Activated CD4-positive, alpha-beta T cell treated with anti-CD3 and anti-CD28 coated beads, Interleukin-2, amount 50 U/mL, for 4 hours (primary cell): Measurements from ENCODE around the gene THRB.
"Not testable (repeated sequence)": the region's sequence is repeated elsewhere in the genome, so short reads cannot be mapped to it uniquely, and the experiment has no call there.

Experiments used
- DNase-seq, 2 experiments: peaks; one replicate each; pipeline ENCODE4 v3.0.0-alpha.2; 2020

The THRB gene

GRCh38 chr3:24446032-24446431 lies 48.6 kb downstream of the THRB start:
- no peak for DNase-seq

DNA sequence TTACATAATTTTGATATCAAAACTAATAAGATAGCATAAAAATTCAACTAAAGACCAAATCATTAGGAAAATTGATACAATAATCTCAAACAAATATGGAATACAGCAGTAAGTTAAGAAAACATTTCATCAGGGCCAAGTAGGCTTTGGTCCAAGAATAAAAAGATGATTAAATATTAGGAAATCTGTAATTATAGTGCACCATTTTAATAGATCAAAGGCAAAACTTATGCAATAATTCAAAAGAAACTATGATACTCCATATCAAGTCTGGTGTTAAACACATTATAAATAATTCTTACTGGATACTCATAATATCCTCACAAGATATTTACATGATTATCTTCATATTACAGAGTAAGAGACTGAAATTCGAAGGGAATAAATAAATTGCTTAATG lies 51.2 kb downstream of the THRB start:
- no peak for DNase-seq

- no peak for DNase-seq
Measured at GRCh38 chr3:24440760-24441464, 53.7 kb downstream of the THRB start.

DNA sequence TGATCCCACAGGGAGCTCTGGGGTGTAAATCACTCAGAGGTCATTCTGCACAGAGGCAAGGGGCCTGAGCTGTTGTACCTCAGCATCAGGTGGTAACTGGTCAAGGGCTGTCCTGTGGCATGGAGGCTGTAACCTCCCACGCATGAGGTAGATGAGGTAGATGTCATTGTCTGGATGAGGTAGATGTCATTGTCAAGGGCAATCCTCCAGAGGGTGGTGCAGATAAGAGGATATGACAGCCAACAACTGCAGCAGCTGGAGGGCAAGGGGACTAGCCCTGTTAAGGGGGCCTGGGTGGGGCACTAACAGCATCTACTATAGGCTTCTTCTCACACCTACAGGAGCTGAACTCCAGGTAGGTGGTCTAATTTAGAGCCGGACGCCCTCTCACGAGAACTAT lies 55.6 kb downstream of the THRB start:
- DNase-seq, result no peak

DNA sequence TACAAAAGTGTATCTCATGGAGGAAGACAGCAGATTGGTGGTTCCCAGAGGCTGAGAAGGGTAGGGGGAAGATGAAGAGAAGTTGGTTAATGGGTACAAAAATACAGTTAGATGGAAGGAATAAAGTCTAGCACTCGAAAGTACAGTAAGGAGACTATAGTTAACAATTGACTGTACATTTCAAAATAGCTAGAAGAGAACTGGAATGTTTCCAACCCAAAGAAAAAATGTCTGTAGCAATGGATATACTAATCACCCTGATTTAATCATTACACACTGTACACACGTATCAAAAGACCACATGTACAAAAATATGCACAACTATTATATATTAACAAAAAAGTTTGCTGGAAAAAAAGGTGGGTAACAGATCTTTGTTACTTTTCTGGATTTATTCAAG lies 57.3 kb downstream of the THRB start:
- no peak for DNase-seq

DNA sequence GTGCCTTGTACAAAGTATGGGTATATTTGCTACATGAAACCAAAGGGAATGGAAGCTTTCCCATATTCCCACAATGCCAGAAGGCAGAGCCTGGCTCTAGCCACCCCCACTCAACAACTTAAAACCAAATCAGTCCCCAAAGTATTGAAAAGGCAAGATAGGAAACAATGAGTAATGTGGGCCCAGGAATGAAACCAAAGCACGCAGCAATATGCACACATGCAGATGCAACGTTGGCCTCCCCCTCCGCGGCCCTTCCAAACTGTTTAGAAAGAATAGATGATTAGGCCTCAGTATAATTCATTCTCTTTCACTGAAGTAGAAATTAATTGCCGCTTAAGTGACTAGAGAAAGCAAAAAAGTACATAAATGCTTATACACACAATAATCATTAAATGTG lies 59.1 kb downstream of the THRB start:
- DNase-seq, result no peak

DNA sequence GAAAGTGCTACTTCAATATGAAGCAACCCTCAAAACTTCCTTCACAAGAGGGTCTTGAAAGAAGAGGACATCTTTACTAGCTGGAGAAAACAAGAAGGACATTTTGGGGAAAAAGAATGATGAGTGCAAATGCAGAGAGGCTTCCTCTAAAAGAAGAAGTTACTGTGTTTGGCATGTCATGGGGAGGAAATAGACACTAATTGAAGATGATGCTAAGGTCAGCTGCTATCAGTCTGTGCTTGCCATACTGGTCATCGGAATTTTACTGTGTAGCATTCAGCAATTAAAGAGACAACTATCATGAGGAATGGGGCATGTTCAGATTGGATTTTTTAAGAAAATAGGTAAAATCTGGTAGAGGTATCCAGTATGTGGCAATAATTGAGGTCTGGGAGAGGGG lies 60.0 kb downstream of the THRB start:
- DNase-seq, result no peak

GRCh38 chr3:24433838-24434591 lies 60.6 kb downstream of the THRB start:
- no peak for DNase-seq

GRCh38 chr3:24432989-24433388 lies 61.7 kb downstream of the THRB start:
- DNase-seq, result no peak

DNA sequence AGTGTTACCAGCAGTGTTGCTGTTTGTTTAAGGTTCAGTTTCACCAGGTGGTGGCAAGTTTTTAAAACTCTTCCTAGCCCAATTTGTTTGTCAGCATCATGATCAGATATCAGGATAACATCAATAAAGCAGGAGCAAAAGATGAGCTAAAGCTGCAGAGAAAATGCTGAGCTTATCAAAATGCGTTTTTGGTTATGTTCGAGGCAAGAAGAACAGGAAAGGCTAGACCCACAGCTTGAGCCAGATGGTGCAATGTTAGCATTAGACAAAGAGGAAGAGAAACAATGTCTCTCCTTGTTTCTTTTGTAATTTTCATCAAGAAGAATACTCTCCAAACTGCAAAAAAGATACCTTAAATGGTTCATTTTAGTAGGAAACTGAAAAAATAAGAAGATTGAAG lies 66.2 kb downstream of the THRB start:
- no peak for DNase-seq

GRCh38 chr3:24426896-24427295 lies 67.8 kb downstream of the THRB start:
- DNase-seq, result no peak

GRCh38 chr3:24420829-24421228 lies 73.8 kb downstream of the THRB start:
- not testable (repeated sequence) for DNase-seq

- DNase-seq, result no peak
Measured at GRCh38 chr3:24420224-24420623, 74.4 kb downstream of the THRB start.

GRCh38 chr3:24419067-24419791 lies 75.4 kb downstream of the THRB start:
- no peak for DNase-seq

DNA sequence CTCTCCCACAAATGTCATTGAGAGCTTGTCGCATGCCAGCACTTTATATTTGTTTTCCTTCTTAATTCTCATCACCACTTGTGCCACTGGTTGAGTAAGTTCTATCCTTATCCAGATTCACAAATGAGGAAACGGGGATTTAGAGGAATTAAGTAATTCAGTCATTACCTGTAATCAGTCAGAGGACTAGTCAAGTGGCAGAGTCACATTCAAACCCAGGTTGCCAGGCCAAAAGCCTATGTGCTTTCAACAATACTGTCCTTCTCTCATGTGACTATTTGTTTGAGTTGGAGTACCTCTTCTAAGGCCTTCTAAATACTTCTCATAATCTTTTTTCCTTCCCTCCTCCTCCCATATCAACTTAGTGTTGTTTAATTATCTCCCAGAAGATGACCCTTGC lies 76.9 kb downstream of the THRB start:
- no peak for DNase-seq

- DNase-seq, result no peak
Measured at GRCh38 chr3:24416224-24416623, 78.4 kb downstream of the THRB start.

DNA sequence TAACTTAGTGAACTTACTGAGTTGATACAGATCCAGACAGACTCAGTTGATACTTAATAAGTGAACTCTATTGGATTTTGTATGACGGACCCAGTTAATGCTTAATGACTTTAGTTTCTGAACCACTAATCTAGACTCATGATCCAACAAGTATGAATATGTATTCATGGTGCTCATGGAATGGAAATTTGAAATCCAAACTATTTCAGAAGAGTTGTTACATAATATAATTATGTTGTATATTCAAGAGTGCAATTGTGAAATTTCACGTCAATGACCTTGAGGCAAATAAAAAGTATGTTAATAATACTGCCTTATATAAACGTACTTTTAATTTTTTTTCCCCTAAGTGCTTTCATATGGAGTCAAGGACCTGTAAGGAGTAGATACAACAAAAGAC lies 78.8 kb downstream of the THRB start:
- DNase-seq, result no peak

GRCh38 chr3:24413662-24414061 lies 81.0 kb downstream of the THRB start:
- not testable (repeated sequence) for DNase-seq

GRCh38 chr3:24410860-24411259 lies 83.8 kb downstream of the THRB start:
- no peak for DNase-seq

DNA sequence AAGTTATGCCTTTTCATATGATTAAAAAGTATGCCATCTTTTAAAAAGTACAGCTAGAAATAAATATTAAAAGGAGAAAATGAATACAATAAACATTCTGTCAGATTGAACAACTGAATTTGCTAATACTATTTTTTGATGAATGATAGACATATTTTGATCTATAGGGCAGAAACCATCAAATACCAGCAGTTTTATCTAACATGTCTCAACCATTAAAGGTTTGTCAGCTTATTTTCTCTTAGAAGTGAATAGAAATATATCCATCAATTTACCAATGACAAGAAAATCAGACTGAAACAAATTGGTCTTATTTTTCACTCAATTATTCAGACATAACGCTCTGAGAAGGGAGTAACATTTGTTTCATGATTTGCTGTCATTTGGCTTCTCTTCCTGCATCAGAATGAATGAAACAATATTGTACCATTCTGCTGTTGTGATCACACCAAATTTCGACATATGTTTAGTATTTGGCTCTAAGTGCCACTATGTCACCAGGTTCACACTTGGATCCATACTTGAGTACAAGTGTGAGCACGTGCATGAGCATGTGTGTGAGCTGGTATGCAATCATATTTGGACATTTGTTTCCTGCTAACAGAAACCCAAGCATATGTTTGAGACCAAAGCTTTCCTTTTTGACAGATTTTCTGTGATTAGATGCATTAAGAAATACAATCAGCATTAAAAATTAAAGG lies 86.5 kb downstream of the THRB start:
- no peak for DNase-seq

GRCh38 chr3:24406900-24407299 lies 87.8 kb downstream of the THRB start:
- DNase-seq, result no peak

- DNase-seq, result no peak
Measured at GRCh38 chr3:24405057-24405456, 89.6 kb downstream of the THRB start.

DNA sequence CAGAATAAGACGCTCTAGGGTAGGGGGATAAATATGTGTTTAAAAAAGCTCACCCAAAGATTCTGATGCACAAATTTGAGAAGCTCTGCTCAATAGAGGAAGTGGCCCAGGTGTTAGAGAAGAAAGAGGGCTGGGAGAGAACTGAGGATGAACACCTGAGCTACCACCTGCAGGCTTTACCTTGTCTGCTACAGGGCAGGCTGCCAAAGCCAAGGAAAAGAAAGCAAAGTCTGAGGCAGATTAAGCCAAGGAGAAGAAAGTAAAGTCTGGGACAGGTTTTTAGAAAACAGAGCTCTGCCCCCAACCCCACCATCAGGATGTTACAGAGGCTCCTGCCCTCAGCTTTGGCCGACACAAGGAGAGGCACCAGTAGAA lies 92.9 kb downstream of the THRB start:
- DNase-seq, result no peak
